HepG2 (cell line): ENCODE results near the gene MNT. TPM values are rescaled to one million over a fixed set of nuclear protein-coding genes. Genes with fewer than 3 reads are reported as not detected.

Experiments
- ELK4 ChIP-seq: sonication (generic); formaldehyde crosslinking; IDR thresholded peaks from 2 replicates; pipeline ENCODE4 v1.9.0; 2021; ENCODE audit warnings: missing genetic modification reagents, borderline replicate concordance
- GABPB1 ChIP-seq: IDR thresholded peaks from 2 replicates; pipeline ENCODE4 v1.6.1; 2016; ENCODE audit warnings: mild to moderate bottlenecking, missing genetic modification reagents, moderate library complexity, missing compliant biosample characterization
- MED1 ChIP-seq: sonication (generic); formaldehyde crosslinking; IDR thresholded peaks from 2 replicates; pipeline ENCODE4 v1.4.0; 2020; ENCODE audit warnings: missing genetic modification reagents
- MXD1 ChIP-seq: sonication (generic); formaldehyde crosslinking; IDR thresholded peaks from 2 replicates; pipeline ENCODE4 v1.4.0; 2020; ENCODE audit warnings: mild to moderate bottlenecking, missing genetic modification reagents
- MYC ChIP-seq: sonication (generic); formaldehyde crosslinking; IDR thresholded peaks from 2 replicates; pipeline ENCODE4 v1.9.0; 2021; ENCODE audit warnings: missing genetic modification reagents, borderline replicate concordance
- PCBP1 ChIP-seq: fragments of 200-400 bp; formaldehyde crosslinking; IDR thresholded peaks from 2 replicates; pipeline ENCODE4 v1.6.1; 2017; ENCODE audit warnings: mild to moderate bottlenecking, low read depth, low read length, borderline replicate concordance
- SATB2 ChIP-seq: sonication (generic); formaldehyde crosslinking; IDR thresholded peaks from 2 replicates; pipeline ENCODE4 v1.5.0; 2020; ENCODE audit warnings: missing genetic modification reagents
- SIN3A ChIP-seq: IDR thresholded peaks from 2 replicates; pipeline ENCODE4 v1.6.1; 2011; ENCODE audit warnings: low read depth, mild to moderate bottlenecking, control low read depth, low read length, borderline replicate concordance
- THAP8 ChIP-seq: sonication (generic); formaldehyde crosslinking; IDR thresholded peaks from 2 replicates; pipeline ENCODE4 v1.5.1; 2020; ENCODE audit warnings: missing genetic modification reagents, mild to moderate bottlenecking, borderline replicate concordance
- ZNF20 ChIP-seq: sonication (generic); formaldehyde crosslinking; IDR thresholded peaks from 2 replicates; pipeline ENCODE4 v1.4.0; 2020; ENCODE audit warnings: mild to moderate bottlenecking, moderate library complexity, missing genetic modification reagents
- ZNF225 ChIP-seq: sonication (generic); formaldehyde crosslinking; IDR thresholded peaks from 2 replicates; pipeline ENCODE4 v1.4.0; 2020; ENCODE audit warnings: mild to moderate bottlenecking, missing genetic modification reagents
- ZNF343 ChIP-seq: sonication (generic); formaldehyde crosslinking; IDR thresholded peaks from 2 replicates; pipeline ENCODE4 v1.4.0; 2020; ENCODE audit warnings: mild to moderate bottlenecking, missing genetic modification reagents
- ZNF354B ChIP-seq: sonication (generic); formaldehyde crosslinking; IDR thresholded peaks from 2 replicates; pipeline ENCODE4 v1.8.0; 2022; ENCODE audit warnings: mild to moderate bottlenecking, missing genetic modification reagents
- ZNF383 ChIP-seq: sonication (generic); formaldehyde crosslinking; IDR thresholded peaks from 2 replicates; pipeline ENCODE4 v1.4.0; 2020; ENCODE audit warnings: missing genetic modification reagents, mild to moderate bottlenecking, borderline replicate concordance
- ZNF550 ChIP-seq: sonication (generic); formaldehyde crosslinking; IDR thresholded peaks from 2 replicates; pipeline ENCODE4 v1.4.0; 2020; ENCODE audit warnings: mild to moderate bottlenecking, missing genetic modification reagents, borderline replicate concordance
- ZSCAN29 ChIP-seq: sonication (generic); formaldehyde crosslinking; conservative IDR thresholded peaks from 2 replicates; pipeline ENCODE4 v1.4.0; 2020; ENCODE audit warnings: mild to moderate bottlenecking, missing genetic modification reagents
- polyA plus RNA-seq, 8 experiments: library from polyadenylated mRNA; depleted of rRNA in 3 of 8; stranded (reverse) in 7 of 8; unstranded in 1 of 8; fragments of >200 nt; fragmentation: Illumina TruSeq in 4 of 8; extraction: Trizol in 4 of 8; gene quantifications; 2 replicates each; pipeline versions ENCODE4 v1.2.1 to v1.2.3, GENCODE V29; 2011 to 2016; ENCODE audit warnings: low read depth in 4 of 8, missing spikeins in 1 of 8, mixed read lengths in 1 of 8; ENCODE audit not compliant: insufficient read depth in 1 of 8
- total RNA-seq, 5 experiments: library from RNA; depleted of rRNA; stranded (reverse); fragments of >200 nt; fragmentation: Illumina TruSeq; extraction: Trizol; gene quantifications; 2 replicates each; pipeline ENCODE4 v1.2.3, GENCODE V29; 2016; ENCODE audit warnings: low read depth in 1 of 5
- TF ChIP-seq, protein P1 (sequence below): sonication (generic); formaldehyde crosslinking; IDR thresholded peaks from 2 replicates; pipeline ENCODE4 v1.5.0; 2020; ENCODE audit warnings: mild to moderate bottlenecking, missing genetic modification reagents
- TF ChIP-seq, protein P2 (sequence below): sonication (generic); formaldehyde crosslinking; IDR thresholded peaks from 2 replicates; pipeline ENCODE4 v1.5.1; 2020; ENCODE audit warnings: missing genetic modification reagents, mild to moderate bottlenecking, borderline replicate concordance

Gene MNT
- total and polyA plus RNA-seq, 2 of the 13 experiments (the other 11 are each of a cell fraction or from before 2014, with no cell fraction given): 2.1 to 3.5 TPM

DNA sequence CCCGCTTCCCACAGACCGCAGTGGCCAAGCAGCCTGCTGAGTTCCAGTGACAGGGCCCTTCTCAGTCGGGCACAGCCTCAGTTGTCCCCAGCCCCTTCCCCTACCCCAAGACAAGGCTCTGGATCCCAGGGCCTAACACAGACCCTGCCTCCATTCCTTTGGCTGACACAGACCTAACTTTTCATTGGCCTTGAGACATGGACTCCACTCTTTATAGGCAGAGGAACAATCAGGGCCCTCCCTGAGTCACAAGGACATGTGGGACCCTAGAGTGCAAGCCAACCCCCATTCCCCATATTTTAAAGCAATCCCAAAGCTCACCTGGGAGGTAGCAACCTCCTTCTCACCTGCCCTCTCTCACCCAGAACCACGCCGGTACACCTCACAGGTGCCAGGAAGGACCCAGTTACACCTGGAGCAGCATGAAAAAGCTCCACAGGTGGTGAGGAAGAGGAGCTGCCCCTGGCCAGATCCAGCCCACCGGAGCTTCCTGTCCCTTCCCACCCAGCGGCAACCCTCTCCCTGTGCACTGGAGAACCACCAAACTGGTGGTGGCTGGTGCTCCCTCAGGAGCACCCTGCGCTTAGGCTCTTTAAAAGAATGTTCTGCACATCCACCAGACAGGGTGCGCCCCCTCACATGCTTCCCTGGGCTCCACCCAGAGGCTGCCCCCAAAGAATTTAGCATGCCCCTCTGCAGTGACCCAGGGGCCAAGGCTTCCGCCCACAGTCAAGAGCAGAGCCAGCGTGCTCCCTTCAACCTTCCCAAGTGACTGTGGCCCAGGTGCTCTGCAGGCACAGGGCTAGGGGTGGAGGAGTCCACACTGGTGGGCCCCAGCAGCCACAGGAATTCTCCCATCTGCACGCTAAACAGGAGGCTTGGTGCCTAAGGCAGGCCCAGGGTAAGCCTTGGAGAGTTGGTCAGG is 3.4 kb downstream of the MNT start (continued):
- TF ChIP-seq ZNF550 (CRISPR knock-in tag) (no peak), PCBP1 (no peak), GABPB1 (CRISPR knock-in tag) (0 out of 2 replicates have a peak, but pooled peaks have one; percentile 7), THAP8 (CRISPR knock-in tag) (no peak), SATB2 (no peak), ZNF225 (no peak), MYC (CRISPR knock-in tag) (peak; percentile 32; the same call in 1 of the 2 replicates), ELK4 (no peak), MED1 (CRISPR knock-in tag) (no peak), ZSCAN29 (CRISPR knock-in tag) (no peak), SIN3A (no peak), ZNF354B (CRISPR knock-in tag) (no peak), ZNF343 (CRISPR knock-in tag) (0 out of 2 replicates have a peak, but pooled peaks have one; percentile 43), MXD1 (CRISPR knock-in tag) (no peak), ZNF383 (CRISPR knock-in tag) (0 out of 2 replicates have a peak, but pooled peaks have one; percentile 66), ZNF20 (CRISPR knock-in tag) (no peak)
- TF ChIP-seq, protein P1, sequence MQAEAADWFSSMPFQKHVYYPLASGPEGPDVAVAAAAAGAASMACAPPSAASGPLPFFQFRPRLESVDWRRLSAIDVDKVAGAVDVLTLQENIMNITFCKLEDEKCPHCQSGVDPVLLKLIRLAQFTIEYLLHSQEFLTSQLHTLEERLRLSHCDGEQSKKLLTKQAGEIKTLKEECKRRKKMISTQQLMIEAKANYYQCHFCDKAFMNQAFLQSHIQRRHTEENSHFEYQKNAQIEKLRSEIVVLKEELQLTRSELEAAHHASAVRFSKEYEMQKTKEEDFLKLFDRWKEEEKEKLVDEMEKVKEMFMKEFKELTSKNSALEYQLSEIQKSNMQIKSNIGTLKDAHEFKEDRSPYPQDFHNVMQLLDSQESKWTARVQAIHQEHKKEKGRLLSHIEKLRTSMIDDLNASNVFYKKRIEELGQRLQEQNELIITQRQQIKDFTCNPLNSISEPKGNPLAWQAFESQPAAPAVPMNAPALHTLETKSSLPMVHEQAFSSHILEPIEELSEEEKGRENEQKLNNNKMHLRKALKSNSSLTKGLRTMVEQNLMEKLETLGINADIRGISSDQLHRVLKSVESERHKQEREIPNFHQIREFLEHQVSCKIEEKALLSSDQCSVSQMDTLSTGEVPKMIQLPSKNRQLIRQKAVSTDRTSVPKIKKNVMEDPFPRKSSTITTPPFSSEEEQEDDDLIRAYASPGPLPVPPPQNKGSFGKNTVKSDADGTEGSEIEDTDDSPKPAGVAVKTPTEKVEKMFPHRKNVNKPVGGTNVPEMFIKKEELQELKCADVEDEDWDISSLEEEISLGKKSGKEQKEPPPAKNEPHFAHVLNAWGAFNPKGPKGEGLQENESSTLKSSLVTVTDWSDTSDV (CRISPR knock-in tag): no peak
- TF ChIP-seq, protein P2, sequence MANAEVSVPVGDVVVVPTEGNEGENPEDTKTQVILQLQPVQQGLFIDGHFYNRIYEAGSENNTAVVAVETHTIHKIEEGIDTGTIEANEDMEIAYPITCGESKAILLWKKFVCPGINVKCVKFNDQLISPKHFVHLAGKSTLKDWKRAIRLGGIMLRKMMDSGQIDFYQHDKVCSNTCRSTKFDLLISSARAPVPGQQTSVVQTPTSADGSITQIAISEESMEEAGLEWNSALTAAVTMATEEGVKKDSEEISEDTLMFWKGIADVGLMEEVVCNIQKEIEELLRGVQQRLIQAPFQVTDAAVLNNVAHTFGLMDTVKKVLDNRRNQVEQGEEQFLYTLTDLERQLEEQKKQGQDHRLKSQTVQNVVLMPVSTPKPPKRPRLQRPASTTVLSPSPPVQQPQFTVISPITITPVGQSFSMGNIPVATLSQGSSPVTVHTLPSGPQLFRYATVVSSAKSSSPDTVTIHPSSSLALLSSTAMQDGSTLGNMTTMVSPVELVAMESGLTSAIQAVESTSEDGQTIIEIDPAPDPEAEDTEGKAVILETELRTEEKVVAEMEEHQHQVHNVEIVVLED (CRISPR knock-in tag): no peak
